ENCODE measurements around the gene CDK6.

Gene CDK6

GRCh38 chr7:92707435-92707834 lies 128.9 kb downstream of the CDK6 start:
- Histone ChIP-seq H3K36me3 (ENCODE audit: control insufficient read depth, insufficient read depth, low read length) (no peaks in the 10 kb centered on the region), H3K4me3 (ENCODE audit: low read depth, low read length) (no peak overlapping the region), H3K9ac (ENCODE audit: low read length) (no peak overlapping the region), H3K9me3 (ENCODE audit: control insufficient read depth, insufficient read depth, low read depth, low read length) (0 out of 2 replicates have a peak, but pooled peaks cover 5% of the 10 kb centered on the region), H3K4me1 (ENCODE audit: control insufficient read depth, insufficient read depth, low read length) (no peaks in the 10 kb centered on the region; the same call in 1 of the 2 replicates), H3K27ac (ENCODE audit: low read depth, low read length) (no peak overlapping the region), H3K27me3 (ENCODE audit: control insufficient read depth, insufficient read depth, low read length) (no peaks in the 10 kb centered on the region)

- Histone ChIP-seq H3K36me3 (ENCODE audit: control insufficient read depth, insufficient read depth, low read length) (no peaks in the 10 kb centered on the region), H3K27ac (ENCODE audit: low read depth, low read length) (no peak overlapping the region), H3K9me3 (ENCODE audit: control insufficient read depth, insufficient read depth, low read depth, low read length) (0 out of 2 replicates have a peak, but pooled peaks cover 5% of the 10 kb centered on the region), H3K4me1 (ENCODE audit: control insufficient read depth, insufficient read depth, low read length) (no peaks in the 10 kb centered on the region; the same call in 1 of the 2 replicates), H3K9ac (ENCODE audit: low read length) (no peak overlapping the region), H3K4me3 (ENCODE audit: low read depth, low read length) (no peak overlapping the region), H3K27me3 (ENCODE audit: control insufficient read depth, insufficient read depth, low read length) (no peaks in the 10 kb centered on the region)
These were observed 129.8 kb downstream of the CDK6 start for GRCh38 chr7:92706563-92706962.

DNA sequence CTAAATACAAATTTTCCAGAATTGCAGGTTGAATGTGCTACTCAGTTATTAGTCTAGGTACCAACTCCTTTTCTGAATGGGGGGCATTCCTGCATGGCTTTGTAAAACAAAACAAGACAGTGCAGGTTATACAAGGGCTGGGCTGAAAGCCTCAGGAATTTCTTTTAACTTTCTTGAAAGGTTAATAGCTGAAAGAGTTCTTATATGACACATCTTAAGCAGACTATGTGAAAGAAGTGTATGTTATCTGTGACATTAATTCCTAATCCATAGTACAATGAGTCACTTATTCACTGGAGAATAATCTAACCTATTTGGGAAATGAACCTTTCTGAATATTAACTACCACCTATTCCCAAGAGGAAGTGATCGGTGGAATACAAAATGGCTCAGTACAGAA lies 130.5 kb downstream of the CDK6 start:
- H3K27ac ChIP-seq (ENCODE audit: low read depth, low read length): no peak overlapping the region
- 0 out of 2 replicates have a peak, but pooled peaks cover 5% of the 10 kb centered on the region for H3K9me3 ChIP-seq (ENCODE audit: control insufficient read depth, insufficient read depth, low read depth, low read length)
- no peaks in the 10 kb centered on the region for H3K36me3 ChIP-seq (ENCODE audit: control insufficient read depth, insufficient read depth, low read length)
- no peak overlapping the region for H3K4me3 ChIP-seq (ENCODE audit: low read depth, low read length)
- H3K27me3 ChIP-seq (ENCODE audit: control insufficient read depth, insufficient read depth, low read length): no peaks in the 10 kb centered on the region
- H3K4me1 ChIP-seq (ENCODE audit: control insufficient read depth, insufficient read depth, low read length): no peaks in the 10 kb centered on the region; the same call in 1 of the 2 replicates
- H3K9ac ChIP-seq (ENCODE audit: low read length): no peak overlapping the region

DNA sequence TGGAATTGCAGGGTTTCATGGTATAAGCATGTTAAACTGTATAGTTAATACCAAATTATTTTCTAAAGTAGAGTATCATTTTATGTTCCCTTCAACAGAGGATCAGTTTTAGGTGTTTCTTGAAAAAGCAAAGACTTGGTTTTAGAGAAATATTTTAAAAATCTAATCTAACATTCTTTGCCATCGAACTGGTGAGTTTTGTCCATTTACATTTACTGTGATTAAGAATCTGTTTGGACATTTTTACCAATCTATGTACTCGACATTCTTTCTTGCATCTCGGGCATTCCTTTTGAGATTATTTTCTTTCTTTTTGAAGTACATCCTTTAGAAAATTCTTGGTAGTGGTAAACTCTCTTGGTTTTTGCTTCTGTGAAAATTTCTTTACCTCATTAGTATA lies 131.5 kb downstream of the CDK6 start:
- Histone ChIP-seq H3K4me3 (ENCODE audit: low read depth, low read length) (no peak overlapping the region), H3K27ac (ENCODE audit: low read depth, low read length) (no peak overlapping the region), H3K36me3 (ENCODE audit: control insufficient read depth, insufficient read depth, low read length) (no peaks in the 10 kb centered on the region), H3K9me3 (ENCODE audit: control insufficient read depth, insufficient read depth, low read depth, low read length) (0 out of 2 replicates have a peak, but pooled peaks cover 5% of the 10 kb centered on the region), H3K27me3 (ENCODE audit: control insufficient read depth, insufficient read depth, low read length) (no peaks in the 10 kb centered on the region), H3K9ac (ENCODE audit: low read length) (no peak overlapping the region), H3K4me1 (ENCODE audit: control insufficient read depth, insufficient read depth, low read length) (no peaks in the 10 kb centered on the region)

DNA sequence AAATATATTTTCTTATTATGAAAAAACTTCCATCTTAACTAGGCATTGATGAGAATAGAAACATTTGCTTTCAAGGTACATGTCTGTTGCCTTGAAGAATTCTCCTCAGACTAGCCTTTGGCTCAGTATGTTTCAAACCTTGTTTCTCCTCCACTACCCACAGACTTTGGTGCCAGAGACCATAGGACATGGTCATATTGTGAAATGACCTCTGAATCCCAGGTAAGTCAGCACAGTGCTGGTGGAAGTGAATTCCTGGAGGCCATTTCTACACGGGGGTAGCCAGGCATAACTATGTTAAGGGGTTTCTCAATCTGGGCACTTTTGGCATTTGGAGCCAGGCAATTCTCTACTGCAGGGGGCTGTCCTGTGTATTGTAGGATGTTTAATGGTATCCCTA lies 133.8 kb downstream of the CDK6 start:
- H3K27me3 ChIP-seq (ENCODE audit: control insufficient read depth, insufficient read depth, low read length): no peaks in the 10 kb centered on the region
- H3K9ac ChIP-seq (ENCODE audit: low read length): no peak overlapping the region
- no peaks in the 10 kb centered on the region for H3K36me3 ChIP-seq (ENCODE audit: control insufficient read depth, insufficient read depth, low read length)
- H3K4me3 ChIP-seq (ENCODE audit: low read depth, low read length): no peak overlapping the region
- no peak overlapping the region for H3K27ac ChIP-seq (ENCODE audit: low read depth, low read length)
- H3K4me1 ChIP-seq (ENCODE audit: control insufficient read depth, insufficient read depth, low read length): peaks cover 4% of the 10 kb centered on the region; the same call in 1 of the 2 replicates
- 0 out of 2 replicates have a peak, but pooled peaks cover 5% of the 10 kb centered on the region for H3K9me3 ChIP-seq (ENCODE audit: control insufficient read depth, insufficient read depth, low read depth, low read length)

GRCh38 chr7:92699966-92700514 lies 136.3 kb downstream of the CDK6 start:
- Histone ChIP-seq H3K4me1 (ENCODE audit: control insufficient read depth, insufficient read depth, low read length) (peaks cover 25% of the 10 kb centered on the region), H3K9me3 (ENCODE audit: control insufficient read depth, insufficient read depth, low read depth, low read length) (0 out of 2 replicates have a peak, but pooled peaks cover 2% of the 10 kb centered on the region), H3K27me3 (ENCODE audit: control insufficient read depth, insufficient read depth, low read length) (no peaks in the 10 kb centered on the region), H3K36me3 (ENCODE audit: control insufficient read depth, insufficient read depth, low read length) (no peaks in the 10 kb centered on the region), H3K4me3 (ENCODE audit: low read depth, low read length) (no peak overlapping the region), H3K9ac (ENCODE audit: low read length) (no peak overlapping the region), H3K27ac (ENCODE audit: low read depth, low read length) (no peak overlapping the region)

DNA sequence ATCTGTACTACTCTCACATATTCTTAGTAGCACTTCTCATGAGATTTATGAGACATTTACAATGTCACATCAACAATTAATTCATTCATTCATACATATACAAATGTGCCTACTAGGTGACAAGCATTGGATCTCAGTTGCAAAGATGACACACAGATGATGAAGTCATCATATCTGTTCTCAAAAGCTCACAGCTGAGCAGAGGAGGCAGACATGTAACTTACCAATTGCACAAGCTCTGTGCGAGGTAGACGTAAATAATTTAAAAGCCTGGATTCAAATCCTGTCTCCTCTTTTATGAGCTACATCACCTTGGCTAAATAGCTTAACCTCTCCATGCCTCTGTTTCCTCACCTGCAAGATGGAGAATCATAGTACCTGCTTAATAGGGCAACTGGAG lies 136.8 kb downstream of the CDK6 start:
- Histone ChIP-seq H3K4me3 (ENCODE audit: low read depth, low read length) (no peak overlapping the region), H3K27me3 (ENCODE audit: control insufficient read depth, insufficient read depth, low read length) (no peaks in the 10 kb centered on the region), H3K4me1 (ENCODE audit: control insufficient read depth, insufficient read depth, low read length) (peaks cover 26% of the 10 kb centered on the region), H3K9me3 (ENCODE audit: control insufficient read depth, insufficient read depth, low read depth, low read length) (no peaks in the 10 kb centered on the region), H3K36me3 (ENCODE audit: control insufficient read depth, insufficient read depth, low read length) (no peaks in the 10 kb centered on the region), H3K27ac (ENCODE audit: low read depth, low read length) (no peak overlapping the region), H3K9ac (ENCODE audit: low read length) (no peak overlapping the region)

DNA sequence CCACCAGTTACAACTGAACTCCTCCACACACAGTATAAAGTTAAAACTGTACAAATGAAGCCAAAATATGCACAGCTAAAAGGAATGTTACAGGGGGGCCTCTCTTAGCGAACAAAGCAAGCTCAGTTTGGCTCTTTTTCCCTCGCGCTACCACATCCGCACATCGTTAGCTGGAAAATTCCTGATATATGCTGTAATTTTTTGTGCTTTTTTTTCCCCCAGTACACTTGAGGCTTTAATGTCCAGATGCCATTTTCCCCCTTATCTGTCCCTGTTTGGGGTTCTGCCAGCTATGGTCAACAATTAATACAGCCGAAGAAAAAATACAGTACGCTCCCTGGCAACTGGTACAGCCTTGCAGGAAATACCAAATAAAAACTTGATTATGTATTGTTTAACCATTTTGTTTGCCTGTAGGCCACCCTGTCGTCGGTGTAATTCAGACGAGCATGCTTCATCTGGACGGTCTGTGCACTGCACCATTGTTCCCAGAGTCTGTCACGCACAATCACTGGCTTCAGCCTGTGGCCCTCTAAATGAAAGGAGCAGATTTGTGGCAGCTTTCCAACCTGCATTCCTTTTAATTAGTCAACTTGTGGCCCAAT lies 138.0 kb downstream of the CDK6 start:
- Histone ChIP-seq H3K4me3 (ENCODE audit: low read depth, low read length) (no peak overlapping the region), H3K4me1 (ENCODE audit: control insufficient read depth, insufficient read depth, low read length) (peaks cover 26% of the 10 kb centered on the region), H3K27me3 (ENCODE audit: control insufficient read depth, insufficient read depth, low read length) (no peaks in the 10 kb centered on the region), H3K36me3 (ENCODE audit: control insufficient read depth, insufficient read depth, low read length) (peaks cover 4% of the 10 kb centered on the region; the same call in 1 of the 2 replicates), H3K9me3 (ENCODE audit: control insufficient read depth, insufficient read depth, low read depth, low read length) (no peaks in the 10 kb centered on the region), H3K9ac (ENCODE audit: low read length) (no peak overlapping the region), H3K27ac (ENCODE audit: low read depth, low read length) (no peak overlapping the region)

DNA sequence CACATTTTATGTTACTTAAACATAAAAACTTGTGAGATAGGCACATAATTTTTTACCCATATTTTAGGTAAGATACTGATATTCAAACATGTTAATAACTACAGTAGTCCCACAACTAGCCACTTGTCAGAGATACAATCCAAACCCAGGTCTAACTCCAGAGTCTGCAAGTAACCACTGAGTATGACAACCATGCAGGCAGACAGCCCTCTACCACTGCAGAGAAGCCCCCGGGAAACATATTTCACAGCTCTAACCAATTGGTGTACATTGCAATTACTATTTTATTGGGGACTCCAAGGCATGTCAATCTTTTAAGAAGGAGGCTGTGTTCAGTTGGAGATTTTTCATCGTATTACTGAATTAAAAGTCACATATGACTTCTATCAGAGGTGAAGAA lies 139.0 kb downstream of the CDK6 start:
- no peak overlapping the region for H3K4me3 ChIP-seq (ENCODE audit: low read depth, low read length)
- H3K9me3 ChIP-seq (ENCODE audit: control insufficient read depth, insufficient read depth, low read depth, low read length): no peaks in the 10 kb centered on the region
- no peak overlapping the region for H3K27ac ChIP-seq (ENCODE audit: low read depth, low read length)
- H3K36me3 ChIP-seq (ENCODE audit: control insufficient read depth, insufficient read depth, low read length): peaks cover 4% of the 10 kb centered on the region; the same call in 1 of the 2 replicates
- H3K27me3 ChIP-seq (ENCODE audit: control insufficient read depth, insufficient read depth, low read length): no peaks in the 10 kb centered on the region
- peaks cover 28% of the 10 kb centered on the region for H3K4me1 ChIP-seq (ENCODE audit: control insufficient read depth, insufficient read depth, low read length)
- H3K9ac ChIP-seq (ENCODE audit: low read length): no peak overlapping the region

GRCh38 chr7:92697012-92697411 lies 139.4 kb downstream of the CDK6 start:
- no peak overlapping the region for H3K9ac ChIP-seq (ENCODE audit: low read length)
- H3K27me3 ChIP-seq (ENCODE audit: control insufficient read depth, insufficient read depth, low read length): no peaks in the 10 kb centered on the region
- peaks cover 4% of the 10 kb centered on the region; the same call in 1 of the 2 replicates for H3K36me3 ChIP-seq (ENCODE audit: control insufficient read depth, insufficient read depth, low read length)
- H3K4me3 ChIP-seq (ENCODE audit: low read depth, low read length): no peak overlapping the region
- H3K9me3 ChIP-seq (ENCODE audit: control insufficient read depth, insufficient read depth, low read depth, low read length): no peaks in the 10 kb centered on the region
- peaks cover 32% of the 10 kb centered on the region for H3K4me1 ChIP-seq (ENCODE audit: control insufficient read depth, insufficient read depth, low read length)
- H3K27ac ChIP-seq (ENCODE audit: low read depth, low read length): no peak overlapping the region

DNA sequence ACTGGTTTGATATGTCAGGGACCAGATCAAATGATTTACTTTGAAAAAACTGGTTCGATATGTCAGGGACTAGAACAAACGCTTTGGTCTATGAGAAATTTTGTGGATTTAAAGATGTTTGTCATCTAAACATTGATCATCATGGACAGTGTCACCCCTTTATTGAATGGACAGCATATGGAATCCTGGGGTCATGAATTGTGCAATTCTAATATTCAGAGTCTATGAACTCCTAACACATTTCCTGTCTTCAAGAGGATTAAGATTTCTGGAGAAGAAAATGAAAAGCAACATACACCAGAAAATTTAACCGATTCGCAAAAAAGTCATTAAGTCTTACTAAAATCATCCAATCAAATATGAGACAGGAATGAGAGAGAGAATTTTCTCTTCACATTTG lies 139.8 kb downstream of the CDK6 start:
- H3K9ac ChIP-seq (ENCODE audit: low read length): no peak overlapping the region

More for the DNA sequence above, 139.8 kb downstream of the CDK6 start:
- Histone ChIP-seq H3K4me1 (ENCODE audit: control insufficient read depth, insufficient read depth, low read length) (peaks cover 33% of the 10 kb centered on the region), H3K36me3 (ENCODE audit: control insufficient read depth, insufficient read depth, low read length) (peaks cover 4% of the 10 kb centered on the region; the same call in 1 of the 2 replicates), H3K27me3 (ENCODE audit: control insufficient read depth, insufficient read depth, low read length) (no peaks in the 10 kb centered on the region), H3K27ac (ENCODE audit: low read depth, low read length) (peak overlapping the region; percentile 32; the same call in 1 of the 2 replicates), H3K9me3 (ENCODE audit: control insufficient read depth, insufficient read depth, low read depth, low read length) (no peaks in the 10 kb centered on the region), H3K4me3 (ENCODE audit: low read depth, low read length) (no peak overlapping the region; the same call in 1 of the 2 replicates)

All from HUES6 (cell line).